PFSK-1 (cell line): ENCODE results near the gene ARHGAP27.

ENCODE experiments used
- FOXP2 ChIP-seq: optimal IDR thresholded peaks from 2 replicates; pipeline ENCODE3; 2011; ENCODE audit warnings: borderline replicate concordance, control low read depth, inconsistent platforms; ENCODE audit not compliant: insufficient read depth; ENCODE audit errors: extremely low read length, extremely low read depth
- POLR2AphosphoS5 ChIP-seq: IDR thresholded peaks from 2 replicates; pipeline ENCODE4 v1.6.1; 2012; ENCODE audit warnings: low read depth, mild to moderate bottlenecking, control low read depth, low read length, moderate library complexity
- SIN3A ChIP-seq: IDR thresholded peaks from 2 replicates; pipeline ENCODE4 v1.6.1; 2012; ENCODE audit warnings: mild to moderate bottlenecking, low read length, moderate library complexity, borderline replicate concordance; ENCODE audit not compliant: insufficient read depth
- TAF1 ChIP-seq: IDR thresholded peaks from 2 replicates; pipeline ENCODE4 v1.6.1; 2012; ENCODE audit warnings: low read length, control low read depth, borderline replicate concordance; ENCODE audit not compliant: insufficient read depth
- TF ChIP-seq, protein P1 (sequence below), 2 experiments: IDR thresholded peaks; 2 replicates each; pipeline versions ENCODE4 v1.6.1 to v1.8.0; 2011 to 2012; ENCODE audit warnings: low read depth in 2 of 2, low read length in 2 of 2, control low read depth in 1 of 2, inconsistent platforms in 1 of 2, mild to moderate bottlenecking in 1 of 2, moderate library complexity in 1 of 2; ENCODE audit not compliant: insufficient read depth in 1 of 2

ARHGAP27 gene

GRCh38 chr17:45374501-45374900 lies 58.2 kb downstream of the ARHGAP27 start:
- TF ChIP-seq POLR2AphosphoS5: no peak
- no peak for TF ChIP-seq TAF1
- TF ChIP-seq, protein P1, sequence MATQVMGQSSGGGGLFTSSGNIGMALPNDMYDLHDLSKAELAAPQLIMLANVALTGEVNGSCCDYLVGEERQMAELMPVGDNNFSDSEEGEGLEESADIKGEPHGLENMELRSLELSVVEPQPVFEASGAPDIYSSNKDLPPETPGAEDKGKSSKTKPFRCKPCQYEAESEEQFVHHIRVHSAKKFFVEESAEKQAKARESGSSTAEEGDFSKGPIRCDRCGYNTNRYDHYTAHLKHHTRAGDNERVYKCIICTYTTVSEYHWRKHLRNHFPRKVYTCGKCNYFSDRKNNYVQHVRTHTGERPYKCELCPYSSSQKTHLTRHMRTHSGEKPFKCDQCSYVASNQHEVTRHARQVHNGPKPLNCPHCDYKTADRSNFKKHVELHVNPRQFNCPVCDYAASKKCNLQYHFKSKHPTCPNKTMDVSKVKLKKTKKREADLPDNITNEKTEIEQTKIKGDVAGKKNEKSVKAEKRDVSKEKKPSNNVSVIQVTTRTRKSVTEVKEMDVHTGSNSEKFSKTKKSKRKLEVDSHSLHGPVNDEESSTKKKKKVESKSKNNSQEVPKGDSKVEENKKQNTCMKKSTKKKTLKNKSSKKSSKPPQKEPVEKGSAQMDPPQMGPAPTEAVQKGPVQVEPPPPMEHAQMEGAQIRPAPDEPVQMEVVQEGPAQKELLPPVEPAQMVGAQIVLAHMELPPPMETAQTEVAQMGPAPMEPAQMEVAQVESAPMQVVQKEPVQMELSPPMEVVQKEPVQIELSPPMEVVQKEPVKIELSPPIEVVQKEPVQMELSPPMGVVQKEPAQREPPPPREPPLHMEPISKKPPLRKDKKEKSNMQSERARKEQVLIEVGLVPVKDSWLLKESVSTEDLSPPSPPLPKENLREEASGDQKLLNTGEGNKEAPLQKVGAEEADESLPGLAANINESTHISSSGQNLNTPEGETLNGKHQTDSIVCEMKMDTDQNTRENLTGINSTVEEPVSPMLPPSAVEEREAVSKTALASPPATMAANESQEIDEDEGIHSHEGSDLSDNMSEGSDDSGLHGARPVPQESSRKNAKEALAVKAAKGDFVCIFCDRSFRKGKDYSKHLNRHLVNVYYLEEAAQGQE (IDR thresholded peaks at IDR 0.05; ENCODE audit: insufficient read depth in 1 of 2, low read depth in 2 of 2, low read length in 2 of 2): no peak
- TF ChIP-seq FOXP2: no peak
- TF ChIP-seq SIN3A: no peak

DNA sequence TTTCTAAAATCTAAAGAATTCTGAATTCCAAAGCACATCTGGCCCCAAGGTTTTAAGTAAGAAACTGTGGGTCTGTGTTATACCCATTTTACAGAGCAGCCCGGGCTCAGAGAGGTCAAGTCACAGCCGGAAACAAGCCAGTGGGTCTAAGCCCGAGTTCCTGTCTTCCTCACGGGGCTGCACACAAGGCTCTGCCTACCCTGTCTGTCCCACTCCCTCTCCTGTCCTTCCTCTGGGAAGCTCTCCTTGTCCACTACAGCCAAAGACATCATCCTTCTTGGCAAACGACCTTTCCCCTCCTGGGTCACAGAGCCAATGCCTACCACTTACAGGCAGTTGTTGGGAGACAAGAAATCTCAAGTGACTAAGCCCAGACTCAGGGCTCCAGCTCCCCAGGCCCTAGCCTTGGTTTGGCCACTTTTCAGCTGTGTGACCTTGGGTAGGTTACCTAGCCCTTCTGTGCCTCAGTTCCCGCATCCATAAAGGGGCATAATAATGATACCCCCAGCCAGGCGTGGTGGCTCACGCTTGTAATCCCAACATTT lies 60.3 kb downstream of the ARHGAP27 start:
- TF ChIP-seq, protein P1 (IDR thresholded peaks at IDR 0.05; ENCODE audit: insufficient read depth in 1 of 2, low read depth in 2 of 2, low read length in 2 of 2): no peak
- TF ChIP-seq SIN3A (no peak), TAF1 (no peak), FOXP2 (no peak), POLR2AphosphoS5 (no peak)

DNA sequence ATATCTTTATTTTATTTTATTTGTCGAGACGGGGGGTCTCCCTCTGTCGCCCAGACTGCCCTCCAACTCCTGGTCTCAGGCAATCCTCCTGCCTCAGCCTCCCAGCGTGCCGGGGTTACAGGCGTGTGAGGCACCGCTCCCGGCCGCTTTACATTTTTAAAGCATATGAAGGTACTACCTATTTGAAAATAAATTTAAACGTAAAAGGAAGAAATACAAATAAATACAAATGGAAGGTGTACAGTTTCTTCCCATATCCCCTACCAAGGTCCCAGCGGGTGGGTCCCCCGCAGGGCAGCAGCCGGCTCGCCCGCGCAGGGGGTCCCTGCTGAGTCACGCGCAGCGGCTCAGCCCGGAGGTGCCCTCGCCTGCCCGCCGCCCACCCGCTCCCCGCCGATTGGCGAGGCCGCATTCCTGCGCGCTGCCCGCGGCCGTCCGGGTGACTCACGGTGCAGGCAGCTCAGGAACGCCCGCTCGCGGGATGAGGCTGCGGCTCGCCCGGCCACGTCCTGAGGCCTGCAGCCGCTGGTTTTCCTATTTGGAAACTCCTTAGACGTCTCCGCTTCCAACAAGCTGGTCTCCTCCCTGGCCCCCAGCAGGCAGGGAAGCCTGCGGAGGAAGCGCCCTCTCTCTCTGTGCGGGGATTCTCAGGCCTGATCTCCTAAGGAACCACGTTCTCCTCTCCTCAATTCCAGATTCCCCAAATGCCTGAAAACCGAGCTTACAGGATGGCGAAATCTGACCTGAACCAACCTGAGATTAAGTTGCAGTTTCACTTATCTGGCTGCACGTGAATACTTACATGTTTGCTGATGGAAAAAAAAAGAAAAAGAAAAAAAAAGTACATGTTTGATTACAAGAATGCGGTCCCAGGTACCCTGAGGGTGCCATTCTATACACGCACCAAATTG lies 61.0 kb downstream of the ARHGAP27 start:
- TF ChIP-seq TAF1 (no peak), POLR2AphosphoS5 (no peak), FOXP2 (peak; percentile 85), SIN3A (no peak)
- TF ChIP-seq, protein P1 (IDR thresholded peaks at IDR 0.05; ENCODE audit: insufficient read depth in 1 of 2, low read depth in 2 of 2, low read length in 2 of 2): no peak

DNA sequence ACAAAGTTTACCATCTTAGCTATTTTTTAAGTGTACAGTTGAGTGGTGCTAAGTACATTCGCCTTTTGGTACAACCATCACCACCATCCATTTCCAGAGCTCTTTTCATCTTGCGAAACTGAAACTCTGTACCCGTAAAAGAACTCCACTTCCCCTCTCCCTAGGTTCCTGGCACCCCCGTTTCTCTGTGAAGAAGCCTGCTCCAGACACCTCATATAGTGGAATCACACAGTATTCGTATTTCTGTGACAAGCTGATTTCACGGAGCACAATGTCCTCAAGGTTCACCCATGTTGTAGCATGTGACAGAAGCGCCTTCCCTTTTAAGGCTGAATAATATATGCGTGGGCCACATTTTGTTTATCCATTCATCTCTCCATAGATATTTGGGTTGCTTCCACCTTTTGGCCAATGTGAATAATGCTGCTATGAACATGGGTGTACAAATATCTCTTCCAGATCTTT lies 61.7 kb downstream of the ARHGAP27 start:
- TF ChIP-seq SIN3A: no peak
- TF ChIP-seq TAF1: no peak
- no peak for TF ChIP-seq FOXP2
- no peak for TF ChIP-seq POLR2AphosphoS5
- TF ChIP-seq, protein P1 (IDR thresholded peaks at IDR 0.05; ENCODE audit: insufficient read depth in 1 of 2, low read depth in 2 of 2, low read length in 2 of 2): no peak
